HepG2 (cell line): ENCODE data around the gene PHF23. TPM values are rescaled to one million over a fixed set of nuclear protein-coding genes. Genes with fewer than 3 reads are reported as not detected.
A peak's percentile ranks its signal among the peaks of the same experiment; 100 is the strongest.

Experiments
- DR1 ChIP-seq: sonication (generic); formaldehyde crosslinking; IDR thresholded peaks from 2 replicates; pipeline ENCODE4 v1.8.0; 2021; ENCODE audit warnings: mild to moderate bottlenecking, missing genetic modification reagents, inconsistent platforms
- EEA1 ChIP-seq: sonication (generic); formaldehyde crosslinking; IDR thresholded peaks from 2 replicates; pipeline ENCODE4 v1.5.1; 2020; ENCODE audit warnings: mild to moderate bottlenecking, missing genetic modification reagents, borderline replicate concordance
- GPN1 ChIP-seq: sonication (generic); formaldehyde crosslinking; IDR thresholded peaks from 2 replicates; pipeline ENCODE4 v1.5.1; 2020; ENCODE audit warnings: missing genetic modification reagents, borderline replicate concordance
- GTF3A ChIP-seq: sonication (generic); formaldehyde crosslinking; conservative IDR thresholded peaks from 2 replicates; pipeline ENCODE4 v1.4.0; 2020; ENCODE audit warnings: mild to moderate bottlenecking, missing genetic modification reagents
- KAT7 ChIP-seq: IDR thresholded peaks from 2 replicates; pipeline ENCODE4 v1.6.1; 2018; ENCODE audit warnings: borderline replicate concordance, missing compliant biosample characterization
- MLLT10 ChIP-seq: sonication (generic); formaldehyde crosslinking; IDR thresholded peaks from 2 replicates; pipeline ENCODE4 v1.4.0; 2020; ENCODE audit warnings: missing genetic modification reagents
- MTA1 ChIP-seq: sonication (generic); formaldehyde crosslinking; IDR thresholded peaks from 2 replicates; pipeline ENCODE4 v1.4.0; 2020; ENCODE audit warnings: missing genetic modification reagents, mild to moderate bottlenecking, borderline replicate concordance
- RFXAP ChIP-seq: sonication (generic); formaldehyde crosslinking; IDR thresholded peaks from 2 replicates; pipeline ENCODE4 v1.4.0; 2020; ENCODE audit warnings: missing genetic modification reagents, borderline replicate concordance
- SMARCC2 ChIP-seq: fragments of 450-650 bp; IDR thresholded peaks from 2 replicates; pipeline ENCODE4 v1.6.1; 2017; ENCODE audit warnings: antibody characterized with exemption, mild to moderate bottlenecking
- TEAD3 ChIP-seq: optimal IDR thresholded peaks from 2 replicates; pipeline ENCODE3; 2016; ENCODE audit warnings: borderline replicate concordance
- ZBTB7B ChIP-seq: sonication (generic); formaldehyde crosslinking; IDR thresholded peaks from 2 replicates; pipeline ENCODE4 v1.4.0; 2020; ENCODE audit warnings: missing genetic modification reagents
- ZMYM3 ChIP-seq: sonication (generic); formaldehyde crosslinking; IDR thresholded peaks from 2 replicates; pipeline ENCODE4 v1.5.1; 2020; ENCODE audit warnings: mild to moderate bottlenecking, missing genetic modification reagents
- ZNF749 ChIP-seq: sonication (generic); formaldehyde crosslinking; IDR thresholded peaks from 2 replicates; pipeline ENCODE4 v1.8.0; 2022; ENCODE audit warnings: mild to moderate bottlenecking, missing genetic modification reagents, moderate library complexity, borderline replicate concordance
- polyA plus RNA-seq, 8 experiments: library from polyadenylated mRNA; depleted of rRNA in 3 of 8; stranded (reverse) in 7 of 8; unstranded in 1 of 8; fragments of >200 nt; fragmentation: Illumina TruSeq in 4 of 8; extraction: Trizol in 4 of 8; gene quantifications; 2 replicates each; pipeline versions ENCODE4 v1.2.1 to v1.2.3, GENCODE V29; 2011 to 2016; ENCODE audit warnings: low read depth in 4 of 8, missing spikeins in 1 of 8, mixed read lengths in 1 of 8; ENCODE audit not compliant: insufficient read depth in 1 of 8
- total RNA-seq, 5 experiments: library from RNA; depleted of rRNA; stranded (reverse); fragments of >200 nt; fragmentation: Illumina TruSeq; extraction: Trizol; gene quantifications; 2 replicates each; pipeline ENCODE4 v1.2.3, GENCODE V29; 2016; ENCODE audit warnings: low read depth in 1 of 5
- TF ChIP-seq, protein P1 (sequence below): sonication (generic); formaldehyde crosslinking; IDR thresholded peaks from 2 replicates; pipeline ENCODE4 v1.9.0; 2021; ENCODE audit warnings: missing genetic modification reagents, borderline replicate concordance
- TF ChIP-seq, protein P2 (sequence below): sonication (generic); formaldehyde crosslinking; IDR thresholded peaks from 2 replicates; pipeline ENCODE4 v1.5.0; 2020; ENCODE audit warnings: mild to moderate bottlenecking, missing genetic modification reagents
- TF ChIP-seq, protein P3 (sequence below): sonication (generic); formaldehyde crosslinking; IDR thresholded peaks from 2 replicates; pipeline ENCODE4 v1.9.0; 2022; ENCODE audit warnings: low read depth, missing genetic modification reagents

The PHF23 gene
- total and polyA plus RNA-seq, 2 of the 13 experiments (the other 11 are each of a cell fraction or from before 2014, with no cell fraction given): 27.6 to 33.2 TPM

DNA sequence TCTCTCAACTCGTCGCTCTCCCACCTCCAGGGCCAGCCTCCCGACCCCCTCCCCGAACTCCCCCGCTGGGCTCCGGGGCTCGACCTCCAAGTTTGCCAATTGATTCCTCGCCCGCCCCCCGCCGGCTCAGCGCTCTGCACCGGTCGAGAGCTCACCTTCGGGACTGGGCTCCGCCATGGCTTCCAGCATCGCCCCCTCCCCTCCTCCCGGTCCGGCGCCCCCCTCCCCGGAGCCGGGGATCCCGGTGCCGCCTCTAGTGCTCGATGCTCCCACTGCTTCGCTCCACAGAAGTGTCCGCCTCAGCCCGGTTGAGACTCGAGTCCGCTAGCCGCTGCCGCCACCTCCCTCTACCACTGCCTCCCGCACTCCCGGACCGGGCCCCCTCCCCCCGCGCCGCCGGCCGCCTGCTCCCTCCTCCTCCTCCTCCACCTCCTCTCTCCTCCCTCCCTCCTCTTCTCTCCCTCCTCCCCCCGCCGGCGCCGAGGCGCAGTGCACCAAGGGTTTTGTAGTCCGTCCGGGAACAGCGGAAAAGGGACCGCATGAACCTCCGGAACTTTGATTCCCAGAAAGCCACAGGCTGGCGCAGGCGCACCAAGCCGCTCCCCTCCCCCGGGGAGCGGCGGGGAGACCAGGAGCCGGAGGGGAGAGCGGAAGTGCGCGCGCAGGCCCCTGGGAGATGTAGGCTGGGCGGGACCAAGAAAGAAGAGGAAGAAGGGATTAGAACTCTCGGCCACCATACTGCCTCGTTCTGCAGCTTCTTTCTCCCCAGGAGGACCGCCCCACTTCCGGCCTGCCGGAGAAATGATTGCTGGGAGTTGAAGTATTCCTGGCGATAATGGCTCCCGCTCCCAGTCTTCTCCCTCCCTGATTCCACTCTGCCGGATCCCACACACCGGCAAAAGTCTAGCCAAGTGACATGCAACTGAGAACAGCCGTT, at the start of gene PHF23 (continued):
- TF ChIP-seq, protein P1, sequence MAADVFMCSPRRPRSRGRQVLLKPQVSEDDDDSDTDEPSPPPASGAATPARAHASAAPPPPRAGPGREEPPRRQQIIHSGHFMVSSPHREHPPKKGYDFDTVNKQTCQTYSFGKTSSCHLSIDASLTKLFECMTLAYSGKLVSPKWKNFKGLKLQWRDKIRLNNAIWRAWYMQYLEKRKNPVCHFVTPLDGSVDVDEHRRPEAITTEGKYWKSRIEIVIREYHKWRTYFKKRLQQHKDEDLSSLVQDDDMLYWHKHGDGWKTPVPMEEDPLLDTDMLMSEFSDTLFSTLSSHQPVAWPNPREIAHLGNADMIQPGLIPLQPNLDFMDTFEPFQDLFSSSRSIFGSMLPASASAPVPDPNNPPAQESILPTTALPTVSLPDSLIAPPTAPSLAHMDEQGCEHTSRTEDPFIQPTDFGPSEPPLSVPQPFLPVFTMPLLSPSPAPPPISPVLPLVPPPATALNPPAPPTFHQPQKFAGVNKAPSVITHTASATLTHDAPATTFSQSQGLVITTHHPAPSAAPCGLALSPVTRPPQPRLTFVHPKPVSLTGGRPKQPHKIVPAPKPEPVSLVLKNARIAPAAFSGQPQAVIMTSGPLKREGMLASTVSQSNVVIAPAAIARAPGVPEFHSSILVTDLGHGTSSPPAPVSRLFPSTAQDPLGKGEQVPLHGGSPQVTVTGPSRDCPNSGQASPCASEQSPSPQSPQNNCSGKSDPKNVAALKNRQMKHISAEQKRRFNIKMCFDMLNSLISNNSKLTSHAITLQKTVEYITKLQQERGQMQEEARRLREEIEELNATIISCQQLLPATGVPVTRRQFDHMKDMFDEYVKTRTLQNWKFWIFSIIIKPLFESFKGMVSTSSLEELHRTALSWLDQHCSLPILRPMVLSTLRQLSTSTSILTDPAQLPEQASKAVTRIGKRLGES: no peak
- TF ChIP-seq, protein P2, sequence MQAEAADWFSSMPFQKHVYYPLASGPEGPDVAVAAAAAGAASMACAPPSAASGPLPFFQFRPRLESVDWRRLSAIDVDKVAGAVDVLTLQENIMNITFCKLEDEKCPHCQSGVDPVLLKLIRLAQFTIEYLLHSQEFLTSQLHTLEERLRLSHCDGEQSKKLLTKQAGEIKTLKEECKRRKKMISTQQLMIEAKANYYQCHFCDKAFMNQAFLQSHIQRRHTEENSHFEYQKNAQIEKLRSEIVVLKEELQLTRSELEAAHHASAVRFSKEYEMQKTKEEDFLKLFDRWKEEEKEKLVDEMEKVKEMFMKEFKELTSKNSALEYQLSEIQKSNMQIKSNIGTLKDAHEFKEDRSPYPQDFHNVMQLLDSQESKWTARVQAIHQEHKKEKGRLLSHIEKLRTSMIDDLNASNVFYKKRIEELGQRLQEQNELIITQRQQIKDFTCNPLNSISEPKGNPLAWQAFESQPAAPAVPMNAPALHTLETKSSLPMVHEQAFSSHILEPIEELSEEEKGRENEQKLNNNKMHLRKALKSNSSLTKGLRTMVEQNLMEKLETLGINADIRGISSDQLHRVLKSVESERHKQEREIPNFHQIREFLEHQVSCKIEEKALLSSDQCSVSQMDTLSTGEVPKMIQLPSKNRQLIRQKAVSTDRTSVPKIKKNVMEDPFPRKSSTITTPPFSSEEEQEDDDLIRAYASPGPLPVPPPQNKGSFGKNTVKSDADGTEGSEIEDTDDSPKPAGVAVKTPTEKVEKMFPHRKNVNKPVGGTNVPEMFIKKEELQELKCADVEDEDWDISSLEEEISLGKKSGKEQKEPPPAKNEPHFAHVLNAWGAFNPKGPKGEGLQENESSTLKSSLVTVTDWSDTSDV (CRISPR knock-in tag): 0 out of 2 replicates have a peak, but pooled peaks have one; percentile 35
- TF ChIP-seq GTF3A (no peak), KAT7 (CRISPR knock-in tag) (peak; percentile 95; the same call in 1 of the 2 replicates), MTA1 (CRISPR knock-in tag) (no peak), ZNF749 (CRISPR knock-in tag) (no peak), RFXAP (CRISPR knock-in tag) (0 out of 2 replicates have a peak, but pooled peaks have one; percentile 46), ZBTB7B (CRISPR knock-in tag) (no peak), MLLT10 (CRISPR knock-in tag) (no peak), DR1 (CRISPR knock-in tag) (0 out of 2 replicates have a peak, but pooled peaks have one; percentile 36), GPN1 (CRISPR knock-in tag) (no peak), SMARCC2 (no peak), ZMYM3 (CRISPR knock-in tag) (no peak), EEA1 (CRISPR knock-in tag) (0 out of 2 replicates have a peak, but pooled peaks have one; percentile 41), TEAD3 (no peak)
- TF ChIP-seq, protein P3, sequence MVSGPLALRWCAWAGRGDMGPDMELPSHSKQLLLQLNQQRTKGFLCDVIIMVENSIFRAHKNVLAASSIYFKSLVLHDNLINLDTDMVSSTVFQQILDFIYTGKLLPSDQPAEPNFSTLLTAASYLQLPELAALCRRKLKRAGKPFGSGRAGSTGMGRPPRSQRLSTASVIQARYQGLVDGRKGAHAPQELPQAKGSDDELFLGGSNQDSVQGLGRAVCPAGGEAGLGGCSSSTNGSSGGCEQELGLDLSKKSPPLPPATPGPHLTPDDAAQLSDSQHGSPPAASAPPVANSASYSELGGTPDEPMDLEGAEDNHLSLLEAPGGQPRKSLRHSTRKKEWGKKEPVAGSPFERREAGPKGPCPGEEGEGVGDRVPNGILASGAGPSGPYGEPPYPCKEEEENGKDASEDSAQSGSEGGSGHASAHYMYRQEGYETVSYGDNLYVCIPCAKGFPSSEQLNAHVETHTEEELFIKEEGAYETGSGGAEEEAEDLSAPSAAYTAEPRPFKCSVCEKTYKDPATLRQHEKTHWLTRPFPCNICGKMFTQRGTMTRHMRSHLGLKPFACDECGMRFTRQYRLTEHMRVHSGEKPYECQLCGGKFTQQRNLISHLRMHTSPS: no peak
